Esophagus squamous epithelium (tissue), 4 donors: ENCODE data around the gene SYT2.
"Not testable (repeated sequence)": the region's sequence is repeated elsewhere in the genome, so short reads cannot be mapped to it uniquely, and the experiment has no call there.

Experiments used
- POLR2A ChIP-seq, 4 donors: fragments of 450-650 bp; IDR thresholded peaks; one replicate each; pipeline ENCODE4 v1.6.1; 2017; ENCODE audit warnings: antibody characterized with exemption in 4 of 4, mild to moderate bottlenecking in 4 of 4, moderate library complexity in 3 of 4
- TF ChIP-seq, protein P1 (sequence below), 6 experiments: fragments of 450-650 bp in 4 of 6; fragments of 200-600 bp in 2 of 6; sonication (generic) in 2 of 6; IDR thresholded peaks; one replicate each; pipeline ENCODE4 v1.5.1; 2016 to 2019; ENCODE audit warnings: antibody characterized with exemption in 6 of 6, mild to moderate bottlenecking in 4 of 6, moderate library complexity in 4 of 6

DNA sequence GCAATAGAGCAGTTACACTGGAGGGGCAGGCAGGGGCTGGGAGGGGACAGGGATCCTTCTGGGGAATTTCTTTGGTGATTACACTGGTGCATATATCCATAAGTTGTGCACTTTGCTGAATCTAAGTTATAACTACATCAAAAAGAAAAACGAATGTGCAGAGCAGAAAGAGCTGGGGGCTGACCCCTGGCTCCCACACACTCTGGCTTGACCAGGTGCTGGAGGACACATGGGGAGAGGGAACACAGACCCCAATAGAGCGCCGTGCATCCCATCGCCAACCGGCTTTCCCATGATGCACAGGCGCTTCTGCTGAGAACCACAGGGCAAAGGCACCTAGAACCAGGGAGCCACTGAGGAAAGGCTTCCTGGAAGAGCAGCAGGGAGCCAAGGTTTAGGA is 80.2 kb downstream of the SYT2 start:
- TF ChIP-seq POLR2A (IDR thresholded peaks at IDR 0.05), result not testable (repeated sequence)
- TF ChIP-seq, protein P1, sequence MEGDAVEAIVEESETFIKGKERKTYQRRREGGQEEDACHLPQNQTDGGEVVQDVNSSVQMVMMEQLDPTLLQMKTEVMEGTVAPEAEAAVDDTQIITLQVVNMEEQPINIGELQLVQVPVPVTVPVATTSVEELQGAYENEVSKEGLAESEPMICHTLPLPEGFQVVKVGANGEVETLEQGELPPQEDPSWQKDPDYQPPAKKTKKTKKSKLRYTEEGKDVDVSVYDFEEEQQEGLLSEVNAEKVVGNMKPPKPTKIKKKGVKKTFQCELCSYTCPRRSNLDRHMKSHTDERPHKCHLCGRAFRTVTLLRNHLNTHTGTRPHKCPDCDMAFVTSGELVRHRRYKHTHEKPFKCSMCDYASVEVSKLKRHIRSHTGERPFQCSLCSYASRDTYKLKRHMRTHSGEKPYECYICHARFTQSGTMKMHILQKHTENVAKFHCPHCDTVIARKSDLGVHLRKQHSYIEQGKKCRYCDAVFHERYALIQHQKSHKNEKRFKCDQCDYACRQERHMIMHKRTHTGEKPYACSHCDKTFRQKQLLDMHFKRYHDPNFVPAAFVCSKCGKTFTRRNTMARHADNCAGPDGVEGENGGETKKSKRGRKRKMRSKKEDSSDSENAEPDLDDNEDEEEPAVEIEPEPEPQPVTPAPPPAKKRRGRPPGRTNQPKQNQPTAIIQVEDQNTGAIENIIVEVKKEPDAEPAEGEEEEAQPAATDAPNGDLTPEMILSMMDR (IDR thresholded peaks at IDR 0.05), result not testable (repeated sequence)
